Tongue (tissue), 3 donors: Measurements from ENCODE around the gene ICAM3. TPM values are rescaled to one million over a fixed set of nuclear protein-coding genes. Genes with fewer than 3 reads are reported as not detected.

Experiments used
- DNase-seq: peaks from one replicate; pipeline ENCODE4 v3.0.0-alpha.2; 2015
- small RNA-seq: library from RNA; depleted of rRNA; stranded (forward); fragments of <200 nt; gene quantifications from one replicate; pipeline ENCODE3, GENCODE V24; 2014; ENCODE audit warnings: low replicate concordance
- total RNA-seq: library from RNA; depleted of rRNA; stranded (reverse); fragments of >200 nt; gene quantifications from one replicate; pipeline ENCODE4 v1.2.3, GENCODE V29; 2014

ICAM3 gene
- total RNA-seq, 1 donor from 2014 or later, result 2.7 TPM

- DNase-seq, result no peak
These were observed 47.7 kb downstream of the ICAM3 start for GRCh38 chr19:10291554-10292205.

GRCh38 chr19:10290876-10291553 is 48.4 kb downstream of the ICAM3 start:
- peak; percentile 45 for DNase-seq

GRCh38 chr19:10290357-10290875 is 49.0 kb downstream of the ICAM3 start:
- no peak for DNase-seq

- DNase-seq, result no peak
These were observed 49.5 kb downstream of the ICAM3 start, which contains the start of gene ICAM5 for GRCh38 chr19:10289836-10290356. ICAM5 (plus strand) TSS chr19:10289952; CDS start chr19:10290044, 92 bp downstream.

- peak; percentile 35 for DNase-seq
These were observed 50.1 kb downstream of the ICAM3 start for GRCh38 chr19:10289167-10289835.

GRCh38 chr19:10288662-10289166 is 50.7 kb downstream of the ICAM3 start:
- DNase-seq, result peak; percentile 71

- peak; percentile 64 for DNase-seq
These were observed 52.4 kb downstream of the ICAM3 start, which contains the start of gene ICAM4 for GRCh38 chr19:10286803-10287737. ICAM4 (plus strand) TSS chr19:10286955; CDS start chr19:10287013, 58 bp downstream.

GRCh38 chr19:10285393-10285792 is 54.0 kb downstream of the ICAM3 start:
- DNase-seq, result no peak

GRCh38 chr19:10284960-10285278 is 54.5 kb downstream of the ICAM3 start:
- DNase-seq, result no peak

GRCh38 chr19:10284065-10284959 is 55.1 kb downstream of the ICAM3 start:
- DNase-seq, result no peak

Small RNA genes within 50 kb of the gene (small RNA-seq; reads per million reads assigned to genes)
- gene AC011511.1 (not detected), gene AC011511.4 (not detected)

Other genes starting within 250 kb of the ICAM3 start
- 7.8 TPM for gene ANGPTL6, start 236.9 kb downstream of the ICAM3 start, total RNA-seq
- gene PPAN, start 233.3 kb downstream of the ICAM3 start, total RNA-seq, result 21.7 TPM
- gene P2RY11, start 227.9 kb downstream of the ICAM3 start, total RNA-seq, result 2.1 TPM
- gene EIF3G, start 219.7 kb downstream of the ICAM3 start, total RNA-seq, result 239 TPM
- gene DNMT1, start 144.7 kb downstream of the ICAM3 start, total RNA-seq, result 42.3 TPM
- gene S1PR2, start 108.3 kb downstream of the ICAM3 start, total RNA-seq, result 10.8 TPM
- gene MRPL4, start 87.4 kb downstream of the ICAM3 start, total RNA-seq, result 26.4 TPM
- gene ICAM1, start 68.5 kb downstream of the ICAM3 start, total RNA-seq, result 16.4 TPM
- gene ICAM4, start 52.7 kb downstream of the ICAM3 start, total RNA-seq, result 0.62 TPM
- gene ICAM5, start 49.7 kb downstream of the ICAM3 start, total RNA-seq, result not detected
- gene ZGLP1, start 29.8 kb downstream of the ICAM3 start, total RNA-seq, result 1.2 TPM
- 9.1 TPM for gene FDX2, start 23.6 kb downstream of the ICAM3 start, total RNA-seq
- gene RAVER1, start 6.1 kb downstream of the ICAM3 start, total RNA-seq, result 13.8 TPM
- 60.3 TPM for gene TYK2, start 40.9 kb upstream of the ICAM3 start, total RNA-seq
- 138 TPM for gene CDC37, start 63.9 kb upstream of the ICAM3 start, total RNA-seq
- 4.7 TPM for gene PDE4A, start 80.9 kb upstream of the ICAM3 start, total RNA-seq
- 67.5 TPM for gene KEAP1, start 163.7 kb upstream of the ICAM3 start, total RNA-seq
- gene S1PR5, start 177.8 kb upstream of the ICAM3 start, total RNA-seq, result 2.7 TPM
- gene ATG4D, start 204.3 kb upstream of the ICAM3 start, total RNA-seq, result 25.8 TPM
- gene KRI1, start 226.4 kb upstream of the ICAM3 start, total RNA-seq, result 9.6 TPM
- 13.1 TPM for gene CDKN2D, start 229.4 kb upstream of the ICAM3 start, total RNA-seq
- gene AP1M2, start 247.7 kb upstream of the ICAM3 start, total RNA-seq, result 13.8 TPM